ENCODE results near the gene GALNT17.
"Not testable (repeated sequence)": the region's sequence is repeated elsewhere in the genome, so short reads cannot be mapped to it uniquely, and the experiment has no call there.

GALNT17 gene

DNA sequence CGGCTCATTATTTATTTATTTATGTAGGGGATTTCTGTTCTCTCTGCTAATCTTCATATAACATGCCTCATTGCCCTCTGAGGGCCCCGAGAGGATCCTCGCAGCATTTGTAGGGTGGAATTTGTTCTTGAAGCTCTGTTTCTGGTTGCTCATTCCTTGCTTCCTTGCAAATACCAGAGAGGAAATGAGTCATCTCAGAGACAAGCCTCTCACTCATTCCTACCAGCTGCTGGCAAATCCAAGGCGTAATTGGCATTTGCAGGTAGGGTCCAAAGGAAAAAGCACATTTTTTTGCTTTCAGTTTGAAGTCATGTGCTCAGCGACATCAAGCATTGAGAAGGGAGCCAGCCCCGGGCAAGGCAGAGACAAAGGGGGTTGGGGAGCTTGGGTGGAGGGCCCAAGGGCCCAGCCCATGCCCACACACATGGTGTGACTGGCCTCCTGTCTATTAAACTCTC lies 501.6 kb downstream of the GALNT17 start:
- DNase-seq (ENCODE audit: low read depth), result peak; percentile 94
- H3K4me3 ChIP-seq (ENCODE audit: low read depth, low read length), result no peak overlapping the region

GRCh38 chr7:71635849-71636248 lies 503.9 kb downstream of the GALNT17 start:
- H3K4me3 ChIP-seq (ENCODE audit: low read depth, low read length); DNase-seq (ENCODE audit: low read depth): not testable (repeated sequence)

- H3K4me3 ChIP-seq (ENCODE audit: low read depth, low read length), result no peak overlapping the region
- no peak for DNase-seq (ENCODE audit: low read depth)
Measured at GRCh38 chr7:71636329-71636728, 504.4 kb downstream of the GALNT17 start.

DNA sequence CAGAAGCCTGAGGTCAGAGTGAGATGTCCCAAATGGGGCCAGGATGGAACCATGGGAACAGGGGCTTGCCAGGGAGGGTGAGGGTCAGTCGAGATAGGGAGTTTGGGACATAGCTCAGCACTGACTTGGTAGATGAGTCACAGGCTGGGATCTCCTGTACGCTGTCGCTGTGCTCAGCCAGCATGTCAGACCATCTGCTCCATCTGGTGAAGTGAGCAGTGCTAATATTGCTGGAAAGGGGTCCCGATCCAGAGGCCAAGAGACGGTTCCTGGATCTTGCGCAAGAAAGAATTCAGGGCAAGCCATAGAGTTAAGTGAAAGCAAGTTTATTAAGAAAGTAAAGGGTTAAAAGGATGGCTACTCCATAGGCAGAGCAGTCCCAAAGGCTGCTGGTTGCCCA lies 505.6 kb downstream of the GALNT17 start:
- H3K4me3 ChIP-seq (ENCODE audit: low read depth, low read length), result no peak overlapping the region

DNA sequence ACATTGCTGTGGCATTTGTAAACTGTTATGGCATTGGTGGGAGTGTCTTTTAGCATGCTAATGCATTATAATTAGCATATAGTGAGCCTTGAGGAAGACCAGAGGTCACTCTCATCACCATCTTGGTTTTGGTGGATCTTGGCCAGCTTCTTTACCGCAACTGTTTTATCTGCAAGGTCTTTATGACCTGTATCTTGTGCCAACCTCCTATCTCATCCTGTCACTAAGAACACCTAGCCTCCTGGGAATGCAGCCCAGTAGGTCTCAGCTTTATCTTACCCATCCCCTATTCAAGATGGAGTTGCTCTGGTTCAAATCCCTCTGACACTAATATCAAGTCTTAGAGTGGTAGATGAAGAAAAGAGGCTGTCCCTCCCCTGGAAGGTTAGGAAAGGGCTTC lies 506.2 kb downstream of the GALNT17 start:
- H3K4me3 ChIP-seq (ENCODE audit: low read depth, low read length), result no peak overlapping the region

More for the DNA sequence above, 505.6 kb downstream of the GALNT17 start:
- peak; percentile 70 for DNase-seq (ENCODE audit: low read depth)

GRCh38 chr7:71639382-71640085 lies 507.6 kb downstream of the GALNT17 start:
- DNase-seq (ENCODE audit: low read depth), result no peak

More for the DNA sequence above, 506.2 kb downstream of the GALNT17 start:
- DNase-seq (ENCODE audit: low read depth), result no peak

DNA sequence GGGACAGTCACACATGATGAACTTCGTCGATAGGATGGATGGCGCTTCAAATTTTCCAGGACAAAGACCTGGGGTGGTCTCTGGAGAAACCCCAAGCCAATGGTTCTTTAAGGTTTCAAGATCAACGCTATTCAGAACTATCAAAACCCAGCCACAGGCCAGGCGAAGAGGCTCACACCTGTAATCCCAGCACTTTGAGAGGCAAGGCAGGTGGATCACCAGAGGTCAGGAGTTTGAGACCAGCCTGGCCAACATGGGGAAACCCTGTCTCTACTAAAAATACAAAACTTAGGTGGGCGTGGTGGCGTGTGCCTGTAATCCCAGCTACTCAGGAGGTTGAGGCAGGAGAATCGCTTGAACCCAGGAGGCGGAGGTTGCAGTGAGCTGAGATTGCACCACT lies 511.1 kb downstream of the GALNT17 start:
- DNase-seq (ENCODE audit: low read depth), result not testable (repeated sequence)

More at GRCh38 chr7:71639382-71640085, 507.6 kb downstream of the GALNT17 start:
- no peak overlapping the region for H3K4me3 ChIP-seq (ENCODE audit: low read depth, low read length)

GRCh38 chr7:71645836-71646235 lies 513.9 kb downstream of the GALNT17 start:
- no peak for DNase-seq (ENCODE audit: low read depth)
- H3K4me3 ChIP-seq (ENCODE audit: low read depth, low read length), result no peak overlapping the region

More for the DNA sequence above, 511.1 kb downstream of the GALNT17 start:
- H3K4me3 ChIP-seq (ENCODE audit: low read depth, low read length), result not testable (repeated sequence)

DNA sequence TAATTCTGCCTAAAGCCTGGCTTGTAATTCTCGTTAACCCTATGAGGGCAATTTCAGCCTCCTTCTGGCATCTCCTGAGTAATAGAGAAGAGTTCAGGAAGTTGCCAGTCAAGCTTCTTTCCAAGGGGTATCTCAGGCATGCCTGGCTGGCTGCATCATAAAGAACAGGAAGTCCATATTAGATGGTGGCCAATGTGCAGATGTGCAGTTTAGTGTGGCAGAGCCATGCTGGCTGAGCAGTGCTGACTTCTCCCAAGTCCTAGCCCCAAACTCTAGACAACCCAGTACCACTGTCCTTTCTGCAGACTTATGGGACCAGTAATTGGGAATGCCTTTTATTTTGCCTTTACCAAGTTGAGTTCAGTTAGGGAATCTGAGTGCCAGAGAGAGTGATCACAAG lies 517.9 kb downstream of the GALNT17 start:
- no peak for DNase-seq (ENCODE audit: low read depth)
- no peak overlapping the region for H3K4me3 ChIP-seq (ENCODE audit: low read depth, low read length)

DNA sequence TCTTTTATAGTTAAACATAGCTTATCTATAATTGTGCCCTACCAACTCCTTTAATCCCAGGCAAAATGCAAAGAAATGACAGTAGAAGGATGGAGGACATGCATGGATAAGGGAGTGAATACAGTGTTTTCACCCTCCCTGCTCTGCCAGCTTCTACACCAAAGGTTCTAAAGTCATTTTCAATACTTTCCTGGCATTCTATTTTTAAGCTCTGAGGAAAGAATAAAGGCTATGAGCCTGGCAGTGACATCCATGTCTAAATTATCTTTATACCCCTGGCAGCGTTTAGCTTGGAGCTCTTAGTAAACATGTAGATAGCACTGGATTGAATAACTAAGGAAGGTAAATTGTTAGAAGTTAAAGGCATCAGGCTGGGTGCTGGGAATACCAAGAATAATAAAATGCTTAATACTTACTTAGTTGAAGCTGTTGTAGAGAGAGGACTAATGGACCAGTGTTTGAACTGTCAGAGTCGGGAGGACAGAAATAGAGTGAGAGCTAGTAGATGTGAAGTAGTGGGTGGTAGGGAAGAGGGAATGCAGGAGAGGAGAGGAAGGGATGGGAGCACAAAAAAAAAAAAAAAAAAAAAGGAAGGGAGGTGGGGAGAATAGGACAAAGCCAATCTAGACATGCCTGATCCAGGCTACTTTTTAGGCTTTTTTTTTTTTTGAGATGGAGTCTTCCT lies 518.9 kb downstream of the GALNT17 start:
- H3K4me3 ChIP-seq (ENCODE audit: low read depth, low read length), result no peak overlapping the region
- DNase-seq (ENCODE audit: low read depth), result no peak

DNA sequence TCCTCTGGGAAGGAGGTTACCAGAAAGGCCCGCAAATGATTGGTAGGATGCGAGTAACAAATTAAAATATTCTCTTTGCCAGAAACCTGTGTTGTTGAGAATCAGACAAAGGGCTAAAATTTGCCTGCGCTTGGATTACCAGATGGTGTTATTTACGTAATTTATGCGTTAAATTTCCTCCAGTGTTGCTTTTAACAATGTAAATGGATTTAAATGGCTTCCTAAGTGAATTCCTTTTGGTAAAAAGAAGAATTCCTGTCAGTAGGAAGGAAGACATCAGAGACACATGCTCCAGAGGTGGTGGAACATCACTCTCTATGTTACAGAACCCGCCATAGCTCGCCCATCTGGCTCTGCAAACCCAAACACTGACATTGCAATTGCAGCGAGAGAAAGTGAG lies 520.6 kb downstream of the GALNT17 start:
- no peak for DNase-seq (ENCODE audit: low read depth)
- H3K4me3 ChIP-seq (ENCODE audit: low read depth, low read length), result no peak overlapping the region

GRCh38 chr7:71657386-71657785 lies 525.4 kb downstream of the GALNT17 start:
- no peak overlapping the region for H3K4me3 ChIP-seq (ENCODE audit: low read depth, low read length)
- no peak for DNase-seq (ENCODE audit: low read depth)

DNA sequence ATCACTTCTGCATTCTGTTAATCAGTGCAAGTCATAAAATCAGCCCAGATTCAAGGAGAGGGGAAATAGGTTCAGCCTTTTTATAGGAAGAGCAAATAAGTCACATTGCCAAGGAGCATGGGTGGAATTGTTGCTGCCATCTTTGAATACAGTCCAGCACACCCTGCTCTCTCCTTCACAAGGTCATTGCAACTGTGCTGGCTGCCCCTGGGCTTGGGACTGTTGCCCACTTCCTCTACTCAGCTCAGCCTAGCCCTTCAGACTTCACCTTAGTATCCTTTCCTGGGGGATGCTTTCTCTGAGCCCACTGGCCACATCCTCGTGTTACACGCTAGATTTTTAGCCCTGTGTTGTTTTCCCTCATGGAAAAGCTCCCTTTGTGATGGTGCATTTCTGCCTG lies 527.7 kb downstream of the GALNT17 start:
- H3K4me3 ChIP-seq (ENCODE audit: low read depth, low read length), result no peak overlapping the region
- no peak for DNase-seq (ENCODE audit: low read depth)

GRCh38 chr7:71661671-71662224 lies 529.8 kb downstream of the GALNT17 start:
- no peak for DNase-seq (ENCODE audit: low read depth)
- no peak overlapping the region for H3K4me3 ChIP-seq (ENCODE audit: low read depth, low read length)

DNA sequence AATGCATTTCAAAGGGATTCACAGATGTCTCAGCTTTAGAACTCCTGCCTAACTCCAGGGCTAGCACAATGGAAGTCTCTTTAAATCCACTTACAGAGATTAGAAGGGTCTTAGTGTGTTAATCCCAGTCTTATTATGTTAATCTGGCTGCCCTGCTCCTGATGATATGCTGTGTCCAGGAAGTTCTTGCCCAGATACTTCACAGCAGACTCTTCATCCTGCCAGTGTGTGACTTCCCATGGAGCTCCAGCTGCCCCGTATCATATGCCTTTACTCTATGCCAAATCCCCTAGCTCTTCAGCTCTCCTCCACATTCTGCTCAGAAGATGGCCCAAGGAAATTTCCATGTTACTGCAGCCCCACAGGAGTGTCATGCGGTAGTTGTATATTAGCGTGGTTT lies 533.8 kb downstream of the GALNT17 start:
- no peak overlapping the region for H3K4me3 ChIP-seq (ENCODE audit: low read depth, low read length)
- no peak for DNase-seq (ENCODE audit: low read depth)

- DNase-seq (ENCODE audit: low read depth), result no peak
- H3K4me3 ChIP-seq (ENCODE audit: low read depth, low read length), result no peak overlapping the region
Measured at GRCh38 chr7:71668572-71668971, 536.6 kb downstream of the GALNT17 start.

GRCh38 chr7:71679480-71679879 lies 547.5 kb downstream of the GALNT17 start:
- no peak overlapping the region for H3K4me3 ChIP-seq (ENCODE audit: low read depth, low read length)

GRCh38 chr7:71682181-71682580 lies 550.2 kb downstream of the GALNT17 start:
- no peak overlapping the region for H3K4me3 ChIP-seq (ENCODE audit: low read depth, low read length)
- no peak for DNase-seq (ENCODE audit: low read depth)

More at GRCh38 chr7:71679480-71679879, 547.5 kb downstream of the GALNT17 start:
- no peak for DNase-seq (ENCODE audit: low read depth)

DNA sequence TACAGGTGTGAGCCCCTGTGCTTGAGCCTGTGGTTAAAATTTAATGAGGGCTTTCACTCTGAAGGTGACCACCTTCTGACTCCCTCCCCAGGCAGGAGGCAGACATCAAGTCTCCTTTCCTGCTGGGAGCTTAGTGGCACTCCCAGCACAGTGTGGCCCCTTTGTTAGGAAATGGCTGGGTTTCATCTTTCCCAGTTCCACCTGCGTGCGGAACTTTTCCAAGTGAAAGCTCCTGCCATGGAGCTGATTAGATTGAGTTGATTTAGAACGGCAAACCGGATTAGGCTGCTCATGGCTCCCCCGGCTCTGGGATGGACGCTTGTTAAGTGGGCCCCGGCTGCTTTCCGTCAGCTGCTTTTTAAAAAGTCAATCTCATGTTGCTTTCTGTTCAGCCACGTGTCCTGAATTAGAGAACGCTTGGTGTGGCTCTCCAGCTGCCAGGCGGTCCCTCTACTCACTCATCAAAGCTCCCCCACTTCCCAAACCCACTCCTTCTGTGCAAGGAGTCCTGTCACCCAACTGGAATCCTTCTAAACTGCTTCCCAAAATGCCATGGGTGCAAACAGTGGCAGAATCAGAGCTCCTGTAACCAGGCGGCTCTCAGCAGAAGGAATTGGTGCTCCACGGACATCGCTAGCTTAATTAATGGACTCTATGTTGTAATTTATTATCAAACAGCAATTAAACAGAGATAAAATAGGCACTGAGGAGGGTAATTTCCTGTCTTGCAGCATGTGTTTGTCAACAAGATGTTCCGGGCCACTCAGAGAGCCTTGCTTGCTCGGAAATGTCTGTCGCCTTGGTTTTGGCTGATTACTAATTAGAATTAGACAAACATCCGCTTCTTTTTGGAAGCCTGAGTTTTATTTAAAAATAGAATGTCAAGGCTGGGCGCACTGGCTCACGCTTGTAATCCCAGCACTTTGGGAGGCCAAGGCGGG lies 551.2 kb downstream of the GALNT17 start:
- DNase-seq (ENCODE audit: low read depth), result no peak

More for the DNA sequence above, 551.2 kb downstream of the GALNT17 start:
- no peak overlapping the region for H3K4me3 ChIP-seq (ENCODE audit: low read depth, low read length)

All from skeletal muscle cell (primary cell).